ENCODE results near the gene IL1R1.

The IL1R1 gene

DNA sequence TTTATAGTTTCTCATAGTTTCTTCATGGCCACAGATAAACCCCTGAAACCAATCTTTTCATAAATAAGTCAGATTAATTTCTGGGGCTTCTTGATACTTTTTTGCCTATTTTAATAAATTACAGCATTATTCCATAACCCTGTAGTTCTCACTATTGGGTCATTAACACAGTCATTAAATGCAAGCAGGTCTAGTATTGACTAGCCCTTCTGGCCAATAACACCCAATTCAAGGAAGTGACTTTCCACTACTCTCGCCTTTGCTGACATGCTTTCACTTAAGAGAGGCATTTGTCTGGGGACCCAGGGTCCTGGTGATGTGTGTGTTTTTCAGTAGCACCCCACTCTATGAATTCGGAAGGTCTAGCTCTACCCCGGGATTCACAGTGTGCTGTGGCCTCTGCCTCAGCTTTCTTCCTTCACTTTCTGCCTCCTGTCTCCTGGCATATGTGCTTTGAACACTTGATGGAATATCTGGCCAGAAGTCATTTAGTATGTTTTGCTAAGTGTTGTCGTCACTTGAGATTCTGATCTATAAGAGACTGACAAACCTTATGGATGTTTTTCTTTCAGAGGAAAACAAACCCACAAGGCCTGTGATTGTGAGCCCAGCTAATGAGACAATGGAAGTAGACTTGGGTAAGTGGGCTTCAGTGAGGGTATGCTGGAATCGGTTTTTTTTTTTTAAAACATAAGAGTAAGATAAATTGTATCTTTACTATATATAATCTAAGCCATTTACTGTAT lies 25.7 kb downstream of the IL1R1 start:
- H3K4me3 ChIP-seq (ENCODE audit: low read depth, low read length) = no peak overlapping the region
- in situ Hi-C loops (cut with HindIII; ENCODE audit: low sequenced_read_pairs) = no loop called here
- TF ChIP-seq, protein P1, sequence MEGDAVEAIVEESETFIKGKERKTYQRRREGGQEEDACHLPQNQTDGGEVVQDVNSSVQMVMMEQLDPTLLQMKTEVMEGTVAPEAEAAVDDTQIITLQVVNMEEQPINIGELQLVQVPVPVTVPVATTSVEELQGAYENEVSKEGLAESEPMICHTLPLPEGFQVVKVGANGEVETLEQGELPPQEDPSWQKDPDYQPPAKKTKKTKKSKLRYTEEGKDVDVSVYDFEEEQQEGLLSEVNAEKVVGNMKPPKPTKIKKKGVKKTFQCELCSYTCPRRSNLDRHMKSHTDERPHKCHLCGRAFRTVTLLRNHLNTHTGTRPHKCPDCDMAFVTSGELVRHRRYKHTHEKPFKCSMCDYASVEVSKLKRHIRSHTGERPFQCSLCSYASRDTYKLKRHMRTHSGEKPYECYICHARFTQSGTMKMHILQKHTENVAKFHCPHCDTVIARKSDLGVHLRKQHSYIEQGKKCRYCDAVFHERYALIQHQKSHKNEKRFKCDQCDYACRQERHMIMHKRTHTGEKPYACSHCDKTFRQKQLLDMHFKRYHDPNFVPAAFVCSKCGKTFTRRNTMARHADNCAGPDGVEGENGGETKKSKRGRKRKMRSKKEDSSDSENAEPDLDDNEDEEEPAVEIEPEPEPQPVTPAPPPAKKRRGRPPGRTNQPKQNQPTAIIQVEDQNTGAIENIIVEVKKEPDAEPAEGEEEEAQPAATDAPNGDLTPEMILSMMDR (IDR thresholded peaks at IDR 0.05; ENCODE audit: low read depth, low read length) = no peak

DNA sequence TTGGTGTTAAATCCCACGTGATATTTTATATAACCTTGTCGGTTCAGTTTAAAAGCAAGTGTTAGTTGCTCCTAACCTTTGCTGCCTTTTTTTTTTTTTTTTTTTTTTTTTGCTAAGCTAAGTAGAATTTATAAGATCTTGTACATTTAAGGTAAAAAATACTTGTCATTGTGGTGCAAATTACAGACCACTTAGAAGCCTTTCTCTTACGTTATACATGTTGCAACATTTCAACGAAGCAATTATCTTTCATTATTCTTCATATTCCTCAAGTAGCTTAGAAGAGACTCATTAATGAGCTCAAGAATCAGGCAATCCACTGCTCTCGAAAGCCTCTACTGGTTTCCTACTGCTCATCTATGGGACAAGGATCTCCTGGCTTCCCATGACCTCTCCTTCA lies 29.4 kb downstream of the IL1R1 start:
- no peak overlapping the region for H3K4me3 ChIP-seq (ENCODE audit: low read depth, low read length)
- in situ Hi-C loops (cut with HindIII; ENCODE audit: low sequenced_read_pairs) = no loop called here

More for the DNA sequence above, 25.7 kb downstream of the IL1R1 start:
- DNase-seq (ENCODE audit: low read depth, low spot score) = no peak

DNA sequence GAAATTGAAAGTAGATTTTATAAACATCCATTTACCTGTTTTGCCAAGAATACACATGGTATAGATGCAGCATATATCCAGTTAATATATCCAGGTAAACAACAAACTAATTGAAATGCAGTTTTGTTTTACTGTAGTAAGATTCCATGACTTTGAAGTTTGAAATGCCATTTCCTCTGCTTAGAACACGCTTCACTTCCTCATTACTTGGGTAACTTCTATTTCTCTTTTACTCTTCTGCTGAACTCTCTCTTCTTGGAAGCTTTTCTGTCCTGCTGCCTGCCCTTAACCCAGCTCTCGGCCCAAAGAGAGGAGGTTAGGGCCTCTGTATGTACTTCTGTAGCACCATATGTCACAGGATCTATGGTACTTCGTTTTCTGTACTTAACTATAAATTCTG lies 30.2 kb downstream of the IL1R1 start:
- TF ChIP-seq, protein P1 (IDR thresholded peaks at IDR 0.05; ENCODE audit: low read depth, low read length) = no peak
- in situ Hi-C loops (cut with HindIII; ENCODE audit: low sequenced_read_pairs) = no loop called here
- H3K4me3 ChIP-seq (ENCODE audit: low read depth, low read length) = no peak overlapping the region

More for the DNA sequence above, 29.4 kb downstream of the IL1R1 start:
- TF ChIP-seq, protein P1 (IDR thresholded peaks at IDR 0.05; ENCODE audit: low read depth, low read length) = no peak
- no peak for DNase-seq (ENCODE audit: low read depth, low spot score)

GRCh38 chr2:102176172-102176571 lies 33.6 kb downstream of the IL1R1 start:
- TF ChIP-seq, protein P1 (IDR thresholded peaks at IDR 0.05; ENCODE audit: low read depth, low read length) = no peak

More for the DNA sequence above, 30.2 kb downstream of the IL1R1 start:
- no peak for DNase-seq (ENCODE audit: low read depth, low spot score)

DNA sequence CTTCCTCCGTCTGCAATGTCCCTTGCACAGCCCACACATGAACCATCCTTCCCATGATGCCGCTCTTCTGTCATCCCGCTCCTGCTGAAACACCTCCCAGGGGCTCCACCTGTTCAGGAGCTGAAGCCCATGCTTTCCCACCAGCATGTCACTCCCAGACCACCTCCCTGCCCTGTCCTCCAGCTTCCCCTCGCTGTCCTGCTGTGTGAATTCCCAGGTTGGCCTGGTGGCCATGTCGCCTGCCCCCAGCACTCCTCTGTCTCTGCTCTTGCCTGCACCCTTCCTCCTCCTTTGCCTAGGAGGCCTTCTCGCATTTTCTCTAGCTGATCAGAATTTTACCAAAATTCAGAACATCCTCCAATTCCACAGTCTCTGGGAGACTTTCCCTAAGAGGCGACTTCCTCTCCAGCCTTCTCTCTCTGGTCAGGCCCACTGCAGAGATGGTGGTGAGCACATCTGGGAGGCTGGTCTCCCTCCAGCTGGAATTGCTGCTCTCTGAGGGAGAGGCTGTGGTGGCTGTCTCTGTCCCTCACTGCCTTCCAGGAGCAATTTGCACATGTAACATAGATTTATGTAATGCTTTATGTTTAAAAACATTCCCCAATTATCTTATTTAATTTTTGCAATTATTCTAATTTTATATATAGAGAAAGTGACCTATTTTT lies 35.4 kb downstream of the IL1R1 start:
- in situ Hi-C loops (cut with HindIII; ENCODE audit: low sequenced_read_pairs) = no loop called here
- H3K4me3 ChIP-seq (ENCODE audit: low read depth, low read length) = no peak overlapping the region
- no peak for DNase-seq (ENCODE audit: low read depth, low spot score)
- TF ChIP-seq, protein P1 (IDR thresholded peaks at IDR 0.05; ENCODE audit: low read depth, low read length) = no peak

More at GRCh38 chr2:102176172-102176571, 33.6 kb downstream of the IL1R1 start:
- in situ Hi-C loops (cut with HindIII; ENCODE audit: low sequenced_read_pairs) = no loop called here
- no peak for DNase-seq (ENCODE audit: low read depth, low spot score)
- H3K4me3 ChIP-seq (ENCODE audit: low read depth, low read length) = no peak overlapping the region

- no peak overlapping the region for H3K4me3 ChIP-seq (ENCODE audit: low read depth, low read length)
- in situ Hi-C loops (cut with HindIII; ENCODE audit: low sequenced_read_pairs) = no loop called here
- TF ChIP-seq, protein P1 (IDR thresholded peaks at IDR 0.05; ENCODE audit: low read depth, low read length) = no peak
Measured at GRCh38 chr2:102179061-102179460, 36.5 kb downstream of the IL1R1 start.

More at GRCh38 chr2:102179061-102179460, 36.5 kb downstream of the IL1R1 start:
- DNase-seq (ENCODE audit: low read depth, low spot score) = no peak
